HG03135 (cell line): ENCODE results near the gene SPECC1.
"Not testable (repeated sequence)": the region's sequence is repeated elsewhere in the genome, so short reads cannot be mapped to it uniquely, and the experiment has no call there.

ENCODE experiments used
- ATAC-seq: cut with Tn5 transposase; IDR thresholded peaks from one replicate; pipeline ENCODE4 v1.9.1; 2021; ENCODE audit warnings: mild to moderate bottlenecking, moderate library complexity; ENCODE audit not compliant: unreplicated experiment

SPECC1 gene

GRCh38 chr17:20165516-20165915 is 156.4 kb downstream of the SPECC1 start:
- ATAC-seq, result not testable (repeated sequence)

GRCh38 chr17:20170085-20170484 is 160.9 kb downstream of the SPECC1 start:
- ATAC-seq, result no peak

- no peak for ATAC-seq
These were observed 162.7 kb downstream of the SPECC1 start for GRCh38 chr17:20171741-20172365.

GRCh38 chr17:20172376-20172775 is 163.2 kb downstream of the SPECC1 start:
- ATAC-seq, result no peak

GRCh38 chr17:20173091-20173490 is 163.9 kb downstream of the SPECC1 start:
- no peak for ATAC-seq

- no peak for ATAC-seq
These were observed 165.6 kb downstream of the SPECC1 start for GRCh38 chr17:20174588-20175265.

GRCh38 chr17:20179041-20179440 is 169.9 kb downstream of the SPECC1 start:
- ATAC-seq, result no peak

GRCh38 chr17:20180661-20181060 is 171.5 kb downstream of the SPECC1 start:
- ATAC-seq, result no peak

- no peak for ATAC-seq
These were observed 175.0 kb downstream of the SPECC1 start for GRCh38 chr17:20184181-20184580.

- no peak for ATAC-seq
These were observed 175.9 kb downstream of the SPECC1 start for GRCh38 chr17:20184977-20185619.

- ATAC-seq, result no peak
These were observed 177.9 kb downstream of the SPECC1 start for GRCh38 chr17:20187049-20187448.

- no peak for ATAC-seq
These were observed 180.1 kb downstream of the SPECC1 start for GRCh38 chr17:20189302-20189701.

- no peak for ATAC-seq
These were observed 180.8 kb downstream of the SPECC1 start for GRCh38 chr17:20189979-20190378.

- no peak for ATAC-seq
These were observed 181.4 kb downstream of the SPECC1 start for GRCh38 chr17:20190605-20191004.

GRCh38 chr17:20191056-20191455 is 181.9 kb downstream of the SPECC1 start:
- no peak for ATAC-seq

GRCh38 chr17:20196286-20196685 is 187.1 kb downstream of the SPECC1 start:
- not testable (repeated sequence) for ATAC-seq

- no peak for ATAC-seq
These were observed 188.2 kb downstream of the SPECC1 start for GRCh38 chr17:20197272-20197926.

- no peak for ATAC-seq
These were observed 191.0 kb downstream of the SPECC1 start for GRCh38 chr17:20200016-20200795.

- ATAC-seq, result no peak
These were observed 191.8 kb downstream of the SPECC1 start for GRCh38 chr17:20200865-20201458.

- ATAC-seq, result no peak
These were observed 193.0 kb downstream of the SPECC1 start for GRCh38 chr17:20202141-20202621.
